H1 (cell line): ENCODE measurements around the gene PLA2G1B. TPM values are rescaled to one million over a fixed set of nuclear protein-coding genes. Genes with fewer than 3 reads are reported as not detected.

Experiments used
- CTCF ChIA-PET: fragments of 300-600 bp; sonication (Branson Sonifier 250); formaldehyde crosslinking; loops from one replicate; lab custom pipeline; 2021; ENCODE audit not compliant: partially characterized antibody; lab: Charles Lee
- POLR2A ChIA-PET: fragments of 300-600 bp; sonication (Branson Sonifier 250); formaldehyde crosslinking; loops from one replicate; lab custom pipeline; 2021; ENCODE audit warnings: inconsistent platforms; ENCODE audit not compliant: partially characterized antibody; lab: Charles Lee
- DNase-seq, 2 experiments: peaks; one replicate each; pipeline versions ENCODE4 v3.0.0 to v3.0.0-alpha.2; 2010 to 2022; ENCODE audit warnings: low spot score in 2 of 2, low read depth in 1 of 2, mixed read lengths in 1 of 2
- FAIRE-seq: peaks from 2 replicates; lab custom pipeline; 2011; peaks lifted over from hg19 to GRCh38; lab: Jason Lieb, UNC
- H2AFZ ChIP-seq: 2 replicates; pipeline ENCODE4 v1.8.1; 2012; ENCODE audit warnings: low read length, inconsistent platforms
- H2AK5ac ChIP-seq: 2 replicates; pipeline ENCODE4 v1.6.1; 2013; ENCODE audit warnings: low read depth, low read length
- H2BK120ac ChIP-seq: replicated peaks from 2 replicates; pipeline ENCODE3; 2013; ENCODE audit warnings: low read depth, low read length, inconsistent platforms
- H2BK12ac ChIP-seq: 2 replicates; pipeline ENCODE4 v1.6.1; 2013; ENCODE audit warnings: low read depth, low read length
- H2BK15ac ChIP-seq: 2 replicates; pipeline ENCODE4 v1.6.1; 2013; ENCODE audit warnings: low read length
- H2BK20ac ChIP-seq: 2 replicates; pipeline ENCODE4 v1.6.1; 2013; ENCODE audit warnings: low read length
- H2BK5ac ChIP-seq: 2 replicates; pipeline ENCODE4 v1.6.1; 2013; ENCODE audit warnings: low read depth, low read length
- H3K14ac ChIP-seq: 2 replicates; pipeline ENCODE4 v1.6.1; 2013; ENCODE audit warnings: inconsistent platforms; ENCODE audit not compliant: insufficient read length
- H3K18ac ChIP-seq: 2 replicates; pipeline ENCODE4 v1.6.1; 2013; ENCODE audit warnings: low read length; ENCODE audit errors: extremely low read depth
- H3K23ac ChIP-seq: 2 replicates; pipeline ENCODE4 v1.6.1; 2013; ENCODE audit warnings: inconsistent platforms; ENCODE audit not compliant: insufficient read length
- H3K23me2 ChIP-seq: 2 replicates; pipeline ENCODE4 v1.6.1; 2013; ENCODE audit warnings: low read depth, low read length
- H3K27ac ChIP-seq: 2 replicates; pipeline ENCODE4 v1.6.1; 2011; ENCODE audit warnings: low read depth, low read length, inconsistent platforms
- H3K27me3 ChIP-seq, 4 experiments: replicated peaks in 1 of 4; 1 replicate in 1 of 4; 2 replicates in 3 of 4; pipeline versions ENCODE4 v1.6.1 to v1.8.1; 2011 to 2013; ENCODE audit warnings: low read length in 3 of 4, mild to moderate bottlenecking in 3 of 4, inconsistent platforms in 2 of 4, mixed read lengths in 2 of 4, moderate library complexity in 1 of 4; ENCODE audit not compliant: control insufficient read depth in 3 of 4, insufficient read depth in 3 of 4; ENCODE audit errors: extremely low read depth in 1 of 4
- H3K36me3 ChIP-seq, 4 experiments: 2 replicates each; pipeline versions ENCODE4 v1.6.1 to v1.8.1; 2011 to 2013; ENCODE audit warnings: mild to moderate bottlenecking in 4 of 4, low read length in 3 of 4, moderate library complexity in 2 of 4, control low read depth in 1 of 4, inconsistent platforms in 1 of 4; ENCODE audit not compliant: insufficient read depth in 4 of 4, control insufficient read depth in 2 of 4
- H3K4ac ChIP-seq: replicated peaks from 2 replicates; pipeline ENCODE3; 2013; ENCODE audit warnings: low read length, low read depth, mixed read lengths, inconsistent platforms; ENCODE audit not compliant: insufficient read length
- H3K4me1 ChIP-seq, 4 experiments: replicated peaks in 1 of 4; 1 replicate in 1 of 4; 2 replicates in 3 of 4; pipeline versions ENCODE4 v1.6.1 to v1.8.1; 2011 to 2013; ENCODE audit warnings: low read length in 3 of 4, inconsistent platforms in 2 of 4, mixed read lengths in 1 of 4; ENCODE audit not compliant: insufficient read depth in 4 of 4, control insufficient read depth in 3 of 4
- H3K4me2 ChIP-seq, 2 experiments: 2 replicates each; pipeline versions ENCODE4 v1.6.1 to v1.8.1; 2011 to 2013; ENCODE audit warnings: low read depth in 2 of 2, low read length in 2 of 2, control low read depth in 1 of 2, inconsistent platforms in 1 of 2, mild to moderate bottlenecking in 1 of 2; ENCODE audit not compliant: insufficient read depth in 1 of 2
- H3K4me3 ChIP-seq, 4 experiments: fragments of 200-600, 300-600 bp in 1 of 4; sonication (generic), shearing (Covaris generic), sonication (Bioruptor Twin) in 1 of 4; 2 replicates each; pipeline versions ENCODE4 v1.5.1 to v1.8.1; 2011 to 2016; ENCODE audit warnings: low read length in 4 of 4, low read depth in 3 of 4, control low read depth in 2 of 4, inconsistent platforms in 2 of 4, mild to moderate bottlenecking in 2 of 4, mixed read lengths in 1 of 4, moderate library complexity in 1 of 4; ENCODE audit not compliant: insufficient read depth in 2 of 4; ENCODE audit errors: extremely low read depth in 1 of 4
- H3K56ac ChIP-seq: replicated peaks from 2 replicates; pipeline ENCODE3; 2013; ENCODE audit warnings: low read depth, mild to moderate bottlenecking, mixed read lengths, low read length, inconsistent platforms; ENCODE audit not compliant: insufficient read length
- H3K79me1 ChIP-seq: 2 replicates; pipeline ENCODE4 v1.6.1; 2013; ENCODE audit warnings: low read depth, low read length, control low read depth
- H3K79me2 ChIP-seq, 2 experiments: 2 replicates each; pipeline versions ENCODE4 v1.6.1 to v1.8.1; 2012 to 2013; ENCODE audit warnings: low read length in 2 of 2, mild to moderate bottlenecking in 2 of 2, inconsistent platforms in 1 of 2; ENCODE audit not compliant: insufficient read depth in 2 of 2, control insufficient read depth in 1 of 2
- H3K9ac ChIP-seq, 4 experiments: replicated peaks in 1 of 4; 1 replicate in 1 of 4; 2 replicates in 3 of 4; pipeline versions ENCODE4 v1.6.1 to v1.8.1; 2011 to 2013; ENCODE audit warnings: low read depth in 3 of 4, low read length in 3 of 4, control low read depth in 2 of 4, mild to moderate bottlenecking in 2 of 4, moderate library complexity in 2 of 4, inconsistent platforms in 1 of 4; ENCODE audit errors: extremely low read depth in 1 of 4
- H3K9me3 ChIP-seq, 2 experiments: 2 replicates each; pipeline versions ENCODE4 v1.6.1 to v1.8.1; 2012 to 2013; ENCODE audit warnings: mild to moderate bottlenecking in 2 of 2, moderate library complexity in 2 of 2, control low read depth in 1 of 2, inconsistent platforms in 1 of 2, low read depth in 1 of 2, low read length in 1 of 2, mixed read lengths in 1 of 2; ENCODE audit not compliant: insufficient read depth in 2 of 2
- H4K20me1 ChIP-seq, 2 experiments: replicated peaks in 1 of 2; 2 replicates each; pipeline versions ENCODE3 to v1.8.1; 2011 to 2013; ENCODE audit warnings: inconsistent platforms in 2 of 2, low read length in 2 of 2, mild to moderate bottlenecking in 1 of 2; ENCODE audit not compliant: insufficient read depth in 2 of 2, control insufficient read depth in 1 of 2
- H4K5ac ChIP-seq: 2 replicates; pipeline ENCODE4 v1.6.1; 2013; ENCODE audit warnings: low read length, low read depth, mixed read lengths, inconsistent platforms; ENCODE audit not compliant: insufficient read length
- H4K8ac ChIP-seq: 2 replicates; pipeline ENCODE4 v1.8.0; 2013; ENCODE audit warnings: mild to moderate bottlenecking, moderate library complexity, low read length, inconsistent platforms; ENCODE audit not compliant: insufficient read depth; ENCODE audit errors: extremely low read depth
- H4K91ac ChIP-seq: replicated peaks from 2 replicates; pipeline ENCODE3; 2013; ENCODE audit warnings: low read length, mixed read lengths, inconsistent platforms; ENCODE audit not compliant: insufficient read length
- BACH1 ChIP-seq: IDR thresholded peaks from 2 replicates; pipeline ENCODE4 v1.6.1; 2012; ENCODE audit warnings: low read length, improper control_type of control experiment
- CTBP2 ChIP-seq: IDR thresholded peaks from 2 replicates; pipeline ENCODE4 v1.7.0; 2011; ENCODE audit warnings: borderline replicate concordance, mild to moderate bottlenecking, moderate library complexity, mixed read lengths, low read length; ENCODE audit not compliant: insufficient read depth, insufficient read length
- E2F6 ChIP-seq: IDR thresholded peaks from 2 replicates; pipeline ENCODE4 v1.6.1; 2012; ENCODE audit warnings: inconsistent platforms
- EGR1 ChIP-seq: IDR thresholded peaks from 2 replicates; pipeline ENCODE4 v1.6.1; 2011; ENCODE audit warnings: low read depth, low read length, borderline replicate concordance
- EZH2 ChIP-seq: fragments of 200-600 bp; sonication (generic); IDR thresholded peaks from 2 replicates; pipeline ENCODE4 v1.7.1; 2012; ENCODE audit warnings: low read depth, mild to moderate bottlenecking, moderate library complexity, low read length, inconsistent platforms; ENCODE audit not compliant: severe bottlenecking
- FOSL1 ChIP-seq: IDR thresholded peaks from 2 replicates; pipeline ENCODE4 v1.6.1; 2011; ENCODE audit warnings: mild to moderate bottlenecking, low read depth, low read length, moderate library complexity; ENCODE audit not compliant: insufficient read depth
- HDAC6 ChIP-seq: IDR thresholded peaks from one replicate; pipeline ENCODE4 v1.7.1; 2012; ENCODE audit warnings: low read depth, mild to moderate bottlenecking, inconsistent platforms, low read length, moderate library complexity
- JUN ChIP-seq: IDR thresholded peaks from 2 replicates; pipeline ENCODE4 v1.6.1; 2011; ENCODE audit warnings: low read depth, mild to moderate bottlenecking, improper control_type of control experiment, low read length
- KDM1A ChIP-seq: fragments of 200-600, 300-600 bp; sonication (generic); IDR thresholded peaks from 2 replicates; pipeline ENCODE4 v1.7.1; 2016; ENCODE audit warnings: mild to moderate bottlenecking, low read length, borderline replicate concordance
- KDM4A ChIP-seq: IDR thresholded peaks from one replicate; pipeline ENCODE4 v1.7.1; 2012; ENCODE audit warnings: low read depth, mild to moderate bottlenecking, moderate library complexity, low read length, inconsistent platforms; ENCODE audit not compliant: severe bottlenecking
- NRF1 ChIP-seq: IDR thresholded peaks from 2 replicates; pipeline ENCODE4 v1.6.1; 2011; ENCODE audit warnings: mild to moderate bottlenecking, low read depth, low read length, improper control_type of control experiment
- SAP30 ChIP-seq: fragments of 300-600 bp; sonication (generic); IDR thresholded peaks from 2 replicates; pipeline ENCODE4 v1.7.1; 2012; ENCODE audit warnings: low read length, moderate library complexity, mild to moderate bottlenecking, inconsistent platforms; ENCODE audit not compliant: insufficient read depth, insufficient replicate concordance
- TAF7 ChIP-seq: optimal IDR thresholded peaks from 2 replicates; pipeline ENCODE3; 2011; ENCODE audit warnings: low read depth, mild to moderate bottlenecking, inconsistent platforms, low read length, moderate library complexity, borderline replicate concordance
- WGBS, 2 experiments: shearing (Covaris generic) in 1 of 2; methylation state at CpG; one replicate each; pipeline versions ENCODE4 v1.1.6 to v1.1.7; 2013 to 2015; ENCODE audit warnings: low lambda C conversion rate in 2 of 2, mixed read lengths in 2 of 2, inconsistent platforms in 1 of 2, low coverage in 1 of 2, missing lambda C conversion rate in 1 of 2; ENCODE audit not compliant: insufficient replicate concordance in 2 of 2, insufficient coverage in 1 of 2, insufficient read length in 1 of 2; ENCODE audit errors: extremely low coverage in 1 of 2, missing lambda C conversion rate in 1 of 2; 5-methylcytosine and 5-hydroxymethylcytosine counted together
- polyA plus RNA-seq, 7 experiments: library from polyadenylated mRNA; depleted of rRNA in 3 of 7; stranded (reverse) in 5 of 7; unstranded in 2 of 7; fragments of >200 nt in 5 of 7; fragments of 200-250 nt in 2 of 7; gene quantifications; 1 replicate in 5 of 7; 2 replicates in 1 of 7; 4 replicates in 1 of 7; pipeline versions ENCODE4 v1.2.1 to v1.2.3, GENCODE V29; 2011 to 2013; ENCODE audit warnings: missing spikeins in 2 of 7, mixed read lengths in 2 of 7
- total RNA-seq: library from RNA; stranded (reverse); fragmentation: NEBNext Ultra II Directional; extraction: Animal tissue kit (Norgen Biotek cat#: 25700); gene quantifications from 2 replicates; pipeline ENCODE4 v1.2.1, GENCODE V29; 2021

PLA2G1B gene
- total and polyA plus RNA-seq, 2 of the 8 experiments (the other 6 are each of a cell fraction or from before 2014, with no cell fraction given) = not detected

DNA sequence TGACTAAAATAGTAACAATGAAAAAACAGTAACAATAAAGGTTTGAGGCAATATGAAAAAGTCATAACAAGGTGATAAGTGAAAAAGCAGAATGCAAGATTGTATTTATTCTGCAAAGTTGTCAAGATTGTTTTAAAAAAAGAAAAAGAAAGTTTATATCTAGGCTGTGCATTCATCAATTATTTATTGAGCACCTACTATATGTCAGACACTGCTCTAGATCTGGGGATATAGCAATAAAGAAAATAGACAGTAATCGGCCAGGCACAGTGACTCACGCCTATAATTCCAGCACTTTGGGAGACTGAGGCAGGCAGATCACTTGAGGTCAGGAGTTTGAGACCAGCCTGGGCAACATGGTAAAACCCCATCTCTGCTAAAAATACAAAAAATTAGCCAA, 3.8 kb downstream of the PLA2G1B start:
- Histone ChIP-seq H2BK20ac (no peak overlapping the region), H3K9me3 (no peaks in the 10 kb centered on the region), H3K4ac (no peak overlapping the region), H4K8ac (no peak overlapping the region), H2AK5ac (no peak overlapping the region), H2AFZ (no peak overlapping the region), H3K18ac (no peak overlapping the region), H4K5ac (no peak overlapping the region), H3K36me3 (no peaks in the 10 kb centered on the region), H3K79me1 (no peaks in the 10 kb centered on the region), H3K4me1 (peaks cover 0 to 1% (median 0%) of the 10 kb centered on the region in 4 experiments; a peak in 1 of 7 replicates), H3K23me2 (no peaks in the 10 kb centered on the region), H2BK12ac (no peak overlapping the region), H3K4me3 (no peak overlapping the region), H2BK5ac (no peak overlapping the region), H3K79me2 (no peaks in the 10 kb centered on the region), H4K91ac (no peak overlapping the region), H3K14ac (no peak overlapping the region), H3K56ac (no peak overlapping the region), H3K23ac (no peak overlapping the region), H2BK120ac (no peak overlapping the region), H3K27me3 (no peaks in the 10 kb centered on the region), H3K9ac (no peak overlapping the region), H2BK15ac (no peak overlapping the region), H3K27ac (no peak overlapping the region), H3K4me2 (no peak overlapping the region), H4K20me1 (no peaks in the 10 kb centered on the region)
- 86% methylated on average over 2 of the region's 2 CpGs; no CpG with 5 or more reads in 1 of the 2 experiments for WGBS, 2 experiments
- no peak for DNase-seq
- no peak for FAIRE-seq
- ChIA-PET CTCF (interaction anchor here (0.6 to 6.6 kb wide), 11 partner anchors 9 to 648 kb away, joined by 3 to 61 read pairs (median 5); no protein-coding TSS in a partner anchor), POLR2A (interaction anchor here (0.6 to 1.7 kb wide), 5 partner anchors 12 to 144 kb away, joined by 3 to 6 read pairs (median 3); no protein-coding TSS in a partner anchor)
- TF ChIP-seq CTBP2 (no peak), EGR1 (no peak), BACH1 (no peak), HDAC6 (no peak), KDM4A (no peak), FOSL1 (no peak), EZH2 (no peak), TAF7 (no peak), KDM1A (no peak), E2F6 (no peak), JUN (no peak), SAP30 (no peak), NRF1 (no peak)
